HEK293 (cell line): ENCODE results near the gene CDK14.

ENCODE experiments used
- CTCF ChIA-PET: fragments of 350-600 bp; formaldehyde crosslinking; extraction: SDS; loops from one replicate; lab custom pipeline; 2021; ENCODE audit warnings: antibody characterized with exemption; lab: Yijun Ruan, JAX
- POLR2A ChIA-PET: fragments of 300-600 bp; formaldehyde crosslinking; extraction: SDS; loops from one replicate; lab custom pipeline; 2020; ENCODE audit warnings: antibody characterized with exemption, inconsistent platforms; lab: Yijun Ruan, JAX
- H3K27ac ChIP-seq: fragments of 200-500 bp; sonication (Bioruptor generic); 2 replicates; pipeline ENCODE4 v1.5.1; 2014; ENCODE audit warnings: low read depth, low read length, control low read depth, inconsistent platforms; ENCODE audit errors: extremely low read depth
- H3K36me3 ChIP-seq, 2 experiments: fragments of 200-500 bp in 1 of 2; sonication (Bioruptor generic) in 1 of 2; 1 replicate in 1 of 2; 2 replicates in 1 of 2; pipeline ENCODE4 v1.5.1; 2014 to 2017; ENCODE audit warnings: inconsistent platforms in 2 of 2, low read length in 2 of 2; ENCODE audit not compliant: control insufficient read depth in 2 of 2, insufficient read depth in 1 of 2
- H3K4me1 ChIP-seq: fragments of 200-500 bp; sonication (Bioruptor generic); 2 replicates; pipeline ENCODE4 v1.5.1; 2014; ENCODE audit warnings: mild to moderate bottlenecking, low read length, inconsistent platforms; ENCODE audit not compliant: control insufficient read depth, insufficient read depth
- H3K4me3 ChIP-seq: 2 replicates; pipeline ENCODE4 v1.5.1; 2011; ENCODE audit warnings: low read depth, mild to moderate bottlenecking, control low read depth, low read length, moderate library complexity
- H3K9me3 ChIP-seq: fragments of 200-500 bp; sonication (Bioruptor generic); 2 replicates; pipeline ENCODE4 v1.5.1; 2014; ENCODE audit warnings: low read depth, low read length, inconsistent platforms; ENCODE audit not compliant: control insufficient read depth, insufficient read depth
- ATF2 ChIP-seq: fragments of 450-650 bp; formaldehyde crosslinking; IDR thresholded peaks from 2 replicates; pipeline ENCODE4 v1.5.1; 2016; ENCODE audit warnings: missing biosample characterization, missing genetic modification characterization, low read depth
- GLI2 ChIP-seq: fragments of 450-650 bp; formaldehyde crosslinking; IDR thresholded peaks from 2 replicates; pipeline ENCODE4; 2017; ENCODE audit warnings: missing biosample characterization, missing genetic modification characterization, low read depth, borderline replicate concordance
- GLIS2 ChIP-seq: fragments of 450-650 bp; formaldehyde crosslinking; IDR thresholded peaks from 2 replicates; pipeline ENCODE4 v1.5.1; 2016; ENCODE audit warnings: missing biosample characterization, missing genetic modification characterization
- KLF8 ChIP-seq: fragments of 450-650 bp; formaldehyde crosslinking; IDR thresholded peaks from 2 replicates; pipeline ENCODE4 v1.5.1; 2016; ENCODE audit warnings: missing biosample characterization, missing genetic modification characterization
- MYNN ChIP-seq: fragments of 450-650 bp; formaldehyde crosslinking; IDR thresholded peaks from 2 replicates; pipeline ENCODE4 v1.5.1; 2016; ENCODE audit warnings: missing biosample characterization, missing genetic modification characterization, borderline replicate concordance
- TSHZ1 ChIP-seq: fragments of 450-650 bp; formaldehyde crosslinking; IDR thresholded peaks from 2 replicates; pipeline ENCODE4 v1.5.1; 2016; ENCODE audit warnings: missing biosample characterization, missing genetic modification characterization, borderline replicate concordance
- WT1 ChIP-seq: fragments of 450-650 bp; formaldehyde crosslinking; IDR thresholded peaks from 2 replicates; pipeline ENCODE4 v1.5.1; 2016; ENCODE audit warnings: missing biosample characterization, missing genetic modification characterization
- ZBTB11 ChIP-seq: fragments of 450-650 bp; formaldehyde crosslinking; conservative IDR thresholded peaks from 2 replicates; pipeline ENCODE4 v1.5.1; 2016; ENCODE audit warnings: low read depth, missing biosample characterization, missing genetic modification characterization
- ZBTB6 ChIP-seq: fragments of 450-650 bp; formaldehyde crosslinking; IDR thresholded peaks from 2 replicates; pipeline ENCODE4 v1.5.1; 2017; ENCODE audit warnings: missing biosample characterization, missing genetic modification characterization
- ZFP37 ChIP-seq: fragments of 450-650 bp; formaldehyde crosslinking; IDR thresholded peaks from 2 replicates; pipeline ENCODE4 v1.5.1; 2016; ENCODE audit warnings: missing biosample characterization, missing genetic modification characterization
- ZFP69B ChIP-seq: fragments of 450-650 bp; formaldehyde crosslinking; IDR thresholded peaks from 2 replicates; pipeline ENCODE4 v1.5.1; 2016; ENCODE audit warnings: missing biosample characterization, missing genetic modification characterization
- ZNF112 ChIP-seq: fragments of 450-650 bp; formaldehyde crosslinking; IDR thresholded peaks from 2 replicates; pipeline ENCODE4 v1.5.0; 2017; ENCODE audit warnings: missing biosample characterization, missing genetic modification characterization
- ZNF121 ChIP-seq: fragments of 450-650 bp; formaldehyde crosslinking; IDR thresholded peaks from 2 replicates; pipeline ENCODE4 v1.5.1; 2016; ENCODE audit warnings: missing biosample characterization, missing genetic modification characterization
- ZNF138 ChIP-seq: fragments of 450-650 bp; formaldehyde crosslinking; IDR thresholded peaks from 2 replicates; pipeline ENCODE4 v1.5.1; 2016; ENCODE audit warnings: missing biosample characterization, missing genetic modification characterization, borderline replicate concordance
- ZNF146 ChIP-seq: fragments of 450-650 bp; formaldehyde crosslinking; IDR thresholded peaks from 2 replicates; pipeline ENCODE4 v1.5.1; 2016; ENCODE audit warnings: missing biosample characterization, missing genetic modification characterization
- ZNF184 ChIP-seq: fragments of 450-650 bp; IDR thresholded peaks from 2 replicates; pipeline ENCODE4 v1.5.1; 2018; ENCODE audit warnings: missing biosample characterization, mild to moderate bottlenecking, missing genetic modification characterization
- ZNF2 ChIP-seq: fragments of 450-650 bp; formaldehyde crosslinking; IDR thresholded peaks from 2 replicates; pipeline ENCODE4 v1.5.1; 2016; ENCODE audit warnings: missing biosample characterization, missing genetic modification characterization
- ZNF248 ChIP-seq: fragments of 450-650 bp; formaldehyde crosslinking; IDR thresholded peaks from 2 replicates; pipeline ENCODE4 v1.5.1; 2017; ENCODE audit warnings: missing biosample characterization, missing genetic modification characterization
- ZNF335 ChIP-seq: fragments of 450-650 bp; formaldehyde crosslinking; conservative IDR thresholded peaks from 2 replicates; pipeline ENCODE4 v1.5.1; 2016; ENCODE audit warnings: missing biosample characterization, missing genetic modification characterization
- ZNF548 ChIP-seq: fragments of 450-650 bp; formaldehyde crosslinking; IDR thresholded peaks from 2 replicates; pipeline ENCODE4 v1.5.1; 2016; ENCODE audit warnings: missing biosample characterization, missing genetic modification characterization
- ZNF571 ChIP-seq: fragments of 450-650 bp; formaldehyde crosslinking; IDR thresholded peaks from 2 replicates; pipeline ENCODE4 v1.5.0; 2017; ENCODE audit warnings: missing biosample characterization, missing genetic modification characterization
- ZNF585B ChIP-seq: fragments of 450-650 bp; formaldehyde crosslinking; IDR thresholded peaks from 2 replicates; pipeline ENCODE4 v1.5.1; 2016; ENCODE audit warnings: missing biosample characterization, missing genetic modification characterization
- ZNF600 ChIP-seq: fragments of 450-650 bp; formaldehyde crosslinking; IDR thresholded peaks from 2 replicates; pipeline ENCODE4 v1.5.1; 2016; ENCODE audit warnings: missing biosample characterization, missing genetic modification characterization
- ZNF747 ChIP-seq: fragments of 450-650 bp; formaldehyde crosslinking; IDR thresholded peaks from 2 replicates; pipeline ENCODE4 v1.5.1; 2016; ENCODE audit warnings: missing biosample characterization, missing genetic modification characterization
- ZNF76 ChIP-seq: fragments of 450-650 bp; formaldehyde crosslinking; IDR thresholded peaks from 2 replicates; pipeline ENCODE4; 2016; ENCODE audit warnings: low read depth, missing biosample characterization, missing genetic modification characterization, borderline replicate concordance
- ZSCAN23 ChIP-seq: fragments of 450-650 bp; formaldehyde crosslinking; IDR thresholded peaks from 2 replicates; pipeline ENCODE4 v1.5.1; 2016; ENCODE audit warnings: missing biosample characterization, missing genetic modification characterization

CDK14 gene

GRCh38 chr7:91239772-91240171 lies 643.7 kb downstream of the CDK14 start:
- Histone ChIP-seq H3K9me3 (no peaks in the 10 kb centered on the region), H3K27ac (no peak overlapping the region), H3K4me1 (no peaks in the 10 kb centered on the region), H3K36me3 (no peaks in the 10 kb centered on the region), H3K4me3 (no peak overlapping the region)
- TF ChIP-seq ZNF138 (tag by site-specific recombination) = no peak
- no peak for TF ChIP-seq WT1
- TF ChIP-seq ZFP69B = no peak
- no peak for TF ChIP-seq ZNF146 (tag by site-specific recombination)
- no peak for TF ChIP-seq ZBTB6 (tag by site-specific recombination)
- TF ChIP-seq ZNF76 (tag by site-specific recombination) = no peak
- no peak for TF ChIP-seq ZBTB11 (tag by site-specific recombination)
- no peak for TF ChIP-seq ATF2 (tag by site-specific recombination)
- TF ChIP-seq ZNF2 (tag by site-specific recombination) = no peak
- no peak for TF ChIP-seq ZNF571 (tag by site-specific recombination)
- no peak for TF ChIP-seq ZNF112
- no peak for TF ChIP-seq ZNF184 (tag by site-specific recombination)
- no peak for TF ChIP-seq ZNF335 (tag by site-specific recombination)
- TF ChIP-seq ZNF548 (tag by site-specific recombination) = no peak
- ChIA-PET CTCF (interaction anchor here (1.0 kb wide), 1 partner anchor 11 kb away, joined by 3 read pairs; no protein-coding TSS in a partner anchor), POLR2A (no interaction called here)

- Histone ChIP-seq H3K4me3 (no peak overlapping the region), H3K36me3 (no peaks in the 10 kb centered on the region), H3K4me1 (no peaks in the 10 kb centered on the region), H3K9me3 (no peaks in the 10 kb centered on the region), H3K27ac (no peak overlapping the region)
- CTCF ChIA-PET = interaction anchor here (1.0 kb wide), 1 partner anchor 12 kb away, joined by 3 read pairs; no protein-coding TSS in a partner anchor
- TF ChIP-seq ZNF747 (tag by site-specific recombination) (no peak), ZSCAN23 (tag by site-specific recombination) (no peak), TSHZ1 (no peak), ZNF600 (no peak), MYNN (tag by site-specific recombination) (no peak), ZFP37 (tag by site-specific recombination) (no peak), ZNF248 (no peak), GLI2 (no peak), ZNF121 (tag by site-specific recombination) (no peak), ZNF585B (tag by site-specific recombination) (no peak), GLIS2 (tag by site-specific recombination) (no peak), KLF8 (tag by site-specific recombination) (no peak)
- POLR2A ChIA-PET = no interaction called here
Observed at GRCh38 chr7:91240376-91240941, 644.3 kb downstream of the CDK14 start.
